Keratinocyte (primary cell): Measurements from ENCODE around the gene LEP. TPM values are rescaled to one million over a fixed set of nuclear protein-coding genes. Genes with fewer than 3 reads are reported as not detected.

ENCODE experiments used
- DNase-seq: peaks from one replicate; pipeline ENCODE4 v3.0.0-alpha.2; 2011; ENCODE audit warnings: low read depth, missing footprints, low spot score
- FAIRE-seq: peaks from 2 replicates; lab custom pipeline; 2011; peaks lifted over from hg19 to GRCh38; lab: Jason Lieb, UNC
- H2AFZ ChIP-seq: 2 replicates; pipeline ENCODE4 v1.6.0; 2012; ENCODE audit warnings: low read length, control low read depth, inconsistent platforms; ENCODE audit not compliant: control insufficient read depth
- H3K27ac ChIP-seq: 2 replicates; pipeline ENCODE4 v1.5.1; 2011; ENCODE audit warnings: low read length; ENCODE audit not compliant: control insufficient read depth, insufficient read depth
- H3K27me3 ChIP-seq: 3 replicates; pipeline ENCODE4 v1.6.0; 2011; ENCODE audit warnings: low read length; ENCODE audit not compliant: control insufficient read depth, insufficient read depth; ENCODE audit errors: extremely low read depth
- H3K36me3 ChIP-seq, 2 experiments: 2 replicates in 1 of 2; 3 replicates in 1 of 2; pipeline ENCODE4 v1.5.1; 2011; ENCODE audit warnings: low read length in 2 of 2, mild to moderate bottlenecking in 1 of 2; ENCODE audit not compliant: control insufficient read depth in 2 of 2, insufficient read depth in 2 of 2; ENCODE audit errors: extremely low read depth in 1 of 2
- H3K4me1 ChIP-seq: 3 replicates; pipeline ENCODE4 v1.5.1; 2011; ENCODE audit warnings: low read length; ENCODE audit not compliant: control insufficient read depth, insufficient read depth; ENCODE audit errors: extremely low read depth
- H3K4me2 ChIP-seq: 3 replicates; pipeline ENCODE4 v1.6.0; 2011; ENCODE audit warnings: low read depth, low read length; ENCODE audit not compliant: control insufficient read depth, insufficient read depth; ENCODE audit errors: extremely low read depth
- H3K4me3 ChIP-seq, 3 experiments: fragments of 200-600 bp in 1 of 3; sonication (generic) in 1 of 3; 2 replicates in 2 of 3; 3 replicates in 1 of 3; pipeline ENCODE4 v1.5.1; 2011 to 2016; ENCODE audit warnings: low read length in 3 of 3, mild to moderate bottlenecking in 3 of 3, control low read depth in 2 of 3, inconsistent platforms in 1 of 3, low read depth in 1 of 3, mixed read lengths in 1 of 3, mixed run types in 1 of 3, moderate library complexity in 1 of 3; ENCODE audit not compliant: control insufficient read depth in 2 of 3, insufficient read depth in 2 of 3; ENCODE audit errors: extremely low read depth in 1 of 3
- H3K79me2 ChIP-seq: 2 replicates; pipeline ENCODE4 v1.6.0; 2012; ENCODE audit warnings: low read length; ENCODE audit not compliant: control insufficient read depth, insufficient read depth
- H3K9ac ChIP-seq: 3 replicates; pipeline ENCODE4 v1.6.0; 2011; ENCODE audit warnings: low read length; ENCODE audit not compliant: control insufficient read depth, insufficient read depth; ENCODE audit errors: extremely low read depth
- H3K9me1 ChIP-seq: 3 replicates; pipeline ENCODE4 v1.6.0; 2011; ENCODE audit warnings: low read length; ENCODE audit not compliant: control insufficient read depth, insufficient read depth; ENCODE audit errors: extremely low read depth
- H3K9me3 ChIP-seq: 2 replicates; pipeline ENCODE4 v1.5.1; 2012; ENCODE audit warnings: low read depth, low read length; ENCODE audit not compliant: control insufficient read depth
- H4K20me1 ChIP-seq: 3 replicates; pipeline ENCODE4 v1.6.0; 2011; ENCODE audit warnings: low read length; ENCODE audit not compliant: control insufficient read depth, insufficient read depth; ENCODE audit errors: extremely low read depth
- CTCF ChIP-seq, 3 experiments: IDR thresholded peaks in 1 of 3; conservative IDR thresholded peaks in 1 of 3; optimal IDR thresholded peaks in 1 of 3; 2 replicates in 2 of 3; 3 replicates in 1 of 3; pipeline versions ENCODE3 to v1.5.1; 2011; ENCODE audit warnings: low read length in 3 of 3, mild to moderate bottlenecking in 3 of 3, moderate library complexity in 2 of 3, control low read depth in 1 of 3, inconsistent platforms in 1 of 3; ENCODE audit not compliant: insufficient read depth in 2 of 3; ENCODE audit errors: extremely low read depth in 1 of 3
- EZH2 ChIP-seq: IDR thresholded peaks from one replicate; pipeline ENCODE4 v1.6.1; 2012; ENCODE audit warnings: inconsistent platforms, mild to moderate bottlenecking, low read length, moderate library complexity
- dilution Hi-C: fragments of 300-500 bp; cut with MboI; formaldehyde crosslinking; loops from one replicate; pipeline ENCODE4 v1.7.0; 2020; ENCODE audit warnings: low sequenced_read_pairs; ENCODE audit not compliant: extremely low pct_ligation_motif_present
- polyA plus RNA-seq, 5 experiments: library from polyadenylated mRNA; depleted of rRNA in 3 of 5; stranded (reverse) in 3 of 5; stranded (forward) in 1 of 5; unstranded in 1 of 5; fragments of >200 nt; gene quantifications; 1 replicate in 1 of 5; 2 replicates in 3 of 5; 3 replicates in 1 of 5; pipeline versions ENCODE4 v1.2.1 to v1.2.3, GENCODE V29; 2011 to 2012; ENCODE audit warnings: missing spikeins in 2 of 5, low read depth in 1 of 5, low replicate concordance in 1 of 5

Gene LEP
- polyA plus RNA-seq, 1 donor (not counting 4 experiments of a cell fraction or from before 2014, with no cell fraction given), result 0.10 TPM

- Histone ChIP-seq H3K27ac (no peak overlapping the region), H3K79me2 (no peaks in the 10 kb centered on the region), H3K4me3 (no peak overlapping the region), H3K36me3 (no peaks in the 10 kb centered on the region), H4K20me1 (no peaks in the 10 kb centered on the region), H3K27me3 (no peaks in the 10 kb centered on the region), H3K4me1 (peaks cover 10% of the 10 kb centered on the region), H3K9ac (no peak overlapping the region), H2AFZ (no peak overlapping the region), H3K4me2 (no peak overlapping the region), H3K9me1 (no peaks in the 10 kb centered on the region), H3K9me3 (no peaks in the 10 kb centered on the region)
- dilution Hi-C loops, result no loop called here
- FAIRE-seq (no peak), DNase-seq (no peak)
- TF ChIP-seq EZH2, result no peak
- TF ChIP-seq CTCF (optimal IDR thresholded peaks at IDR 0.05 in 1 of 3, IDR thresholded peaks at IDR 0.05 in 1 of 3, conservative IDR thresholded peaks at IDR 0.05 in 1 of 3; ENCODE audit: extremely low read depth in 1 of 3, insufficient read depth in 2 of 3, low read length in 3 of 3), result no peak
These were observed 12.6 kb downstream of the LEP start for GRCh38 chr7:128253701-128254100.

GRCh38 chr7:128254470-128254869, 13.4 kb downstream of the LEP start:
- no peaks in the 10 kb centered on the region for H3K9me3 ChIP-seq
- H3K36me3 ChIP-seq, result no peaks in the 10 kb centered on the region
- no peak overlapping the region for H2AFZ ChIP-seq
- no peaks in the 10 kb centered on the region for H4K20me1 ChIP-seq
- no peaks in the 10 kb centered on the region for H3K79me2 ChIP-seq
- H3K9ac ChIP-seq, result no peak overlapping the region
- H3K4me1 ChIP-seq, result peaks cover 18% of the 10 kb centered on the region
- no peak for FAIRE-seq
- no peaks in the 10 kb centered on the region for H3K9me1 ChIP-seq
- H3K4me2 ChIP-seq, result no peak overlapping the region
- DNase-seq, result no peak
- H3K27me3 ChIP-seq, result no peaks in the 10 kb centered on the region
- TF ChIP-seq EZH2, result no peak
- no peak for TF ChIP-seq CTCF (optimal IDR thresholded peaks at IDR 0.05 in 1 of 3, IDR thresholded peaks at IDR 0.05 in 1 of 3, conservative IDR thresholded peaks at IDR 0.05 in 1 of 3; ENCODE audit: extremely low read depth in 1 of 3, insufficient read depth in 2 of 3, low read length in 3 of 3)
- dilution Hi-C loops, result no loop called here
- no peak overlapping the region for H3K4me3 ChIP-seq
- no peak overlapping the region for H3K27ac ChIP-seq
